Breast epithelium (tissue), 3 donors: Measurements from ENCODE around the gene PRKAR1B.

Experiments
- CTCF ChIP-seq, 3 donors: fragments of 450-650 bp; IDR thresholded peaks; one replicate each; pipeline ENCODE4 v1.5.1; 2016 to 2017; ENCODE audit warnings: antibody characterized with exemption in 3 of 3, mild to moderate bottlenecking in 3 of 3, moderate library complexity in 3 of 3
- POLR2A ChIP-seq: fragments of 450-650 bp; IDR thresholded peaks from one replicate; pipeline ENCODE4 v1.6.1; 2016; ENCODE audit warnings: antibody characterized with exemption, mild to moderate bottlenecking, moderate library complexity
- POLR2AphosphoS5 ChIP-seq, 3 donors: sonication (generic); formaldehyde crosslinking; IDR thresholded peaks; one replicate each; pipeline ENCODE4 v1.6.1; 2017; ENCODE audit warnings: antibody characterized with exemption in 3 of 3

- peak in 1 of 3 donors; percentile 20 for TF ChIP-seq CTCF (IDR thresholded peaks at IDR 0.05)
- TF ChIP-seq POLR2A: no peak
- TF ChIP-seq POLR2AphosphoS5 (IDR thresholded peaks at IDR 0.05): no peak
Observed at GRCh38 chr7:732094-732541, 5.0 kb upstream of the PRKAR1B start.
